K562 (cell line): ENCODE results near the gene MAPKAPK2. TPM values are rescaled to one million over a fixed set of nuclear protein-coding genes. Genes with fewer than 3 reads are reported as not detected.

Experiments used
- ATAC-seq: fragments of 200-7000 bp; cut with Tn5 transposase; 3 replicates; pipeline ENCODE4 v1.9.1; 2020; ENCODE audit warnings: moderate library complexity
- BruUV-seq: library from RNA; stranded (reverse); fragments of 400-500 nt; replicated peaks from 2 replicates; lab custom pipeline; 2021; lab: Mats Ljungman, UMichigan
- CTCF ChIA-PET: fragments of 300-600 bp; formaldehyde crosslinking; extraction: SDS; loops from one replicate; lab custom pipeline; 2021; ENCODE audit warnings: low intra/inter-chr PET ratio; lab: Yijun Ruan, JAX
- POLR2A ChIA-PET: fragments of 300-600, 350-650 bp; sonication (Branson Sonifier 250); formaldehyde crosslinking; extraction: SDS; loops from one replicate; lab custom pipeline; 2021; ENCODE audit warnings: antibody characterized with exemption, inconsistent platforms; lab: Yijun Ruan, JAX
- DNase-seq, 4 experiments: peaks; one replicate each; pipeline versions ENCODE4 v3.0.0 to v3.0.0-alpha.2; 2011 to 2018; ENCODE audit warnings: low spot score in 3 of 4, mixed read lengths in 3 of 4; ENCODE audit errors: extremely low read depth in 1 of 4
- FAIRE-seq: peaks from 2 replicates; lab custom pipeline; 2011; peaks lifted over from hg19 to GRCh38; lab: Jason Lieb, UNC
- H2AFZ ChIP-seq: 2 replicates; pipeline ENCODE4 v1.6.0; 2011; ENCODE audit warnings: low read depth, low read length, control low read depth, inconsistent platforms
- H3K27ac ChIP-seq: fragments of 200-600 bp; 3 replicates; pipeline ENCODE4 v1.8.0; 2011; ENCODE audit warnings: low read depth, mild to moderate bottlenecking, control low read depth, inconsistent platforms, low read length, moderate library complexity, mixed read lengths; ENCODE audit errors: extremely low read depth
- H3K27me3 ChIP-seq, 2 experiments: fragments of 300-600 bp in 1 of 2; 2 replicates in 1 of 2; 3 replicates in 1 of 2; pipeline versions ENCODE4 v1.6.0 to v1.8.0; 2011; ENCODE audit warnings: inconsistent platforms in 2 of 2, low read length in 2 of 2, mild to moderate bottlenecking in 1 of 2, mixed read lengths in 1 of 2, moderate library complexity in 1 of 2; ENCODE audit not compliant: control insufficient read depth in 2 of 2, insufficient read depth in 2 of 2
- H3K36me3 ChIP-seq: fragments of 300-600 bp; 3 replicates; pipeline ENCODE4 v1.8.0; 2011; ENCODE audit warnings: mild to moderate bottlenecking, low read length, inconsistent platforms; ENCODE audit not compliant: control insufficient read depth, insufficient read depth
- H3K4me1 ChIP-seq, 2 experiments: fragments of 200-600 bp in 1 of 2; replicated peaks in 1 of 2; 2 replicates in 1 of 2; 3 replicates in 1 of 2; pipeline versions ENCODE4 v1.5.1 to v1.8.0; 2011; ENCODE audit warnings: inconsistent platforms in 2 of 2, low read length in 2 of 2, mild to moderate bottlenecking in 1 of 2, mixed read lengths in 1 of 2, moderate library complexity in 1 of 2; ENCODE audit not compliant: control insufficient read depth in 2 of 2, insufficient read depth in 2 of 2
- H3K4me2 ChIP-seq: 2 replicates; pipeline ENCODE4 v1.6.1; 2011; ENCODE audit warnings: low read length, control low read depth, inconsistent platforms, mixed read lengths; ENCODE audit not compliant: insufficient read depth
- H3K4me3 ChIP-seq: fragments of 200-600 bp; sonication (generic), shearing (Covaris generic); 2 replicates; pipeline ENCODE4 v1.5.1; 2016; ENCODE audit warnings: control low read depth, inconsistent platforms
- H3K79me2 ChIP-seq: fragments of 200-600 bp; 3 replicates; pipeline ENCODE4 v1.8.0; 2011; ENCODE audit warnings: low read length, inconsistent platforms; ENCODE audit not compliant: control insufficient read depth, insufficient read depth
- H3K9ac ChIP-seq, 2 experiments: 2 replicates each; pipeline versions ENCODE4 v1.6.0 to v1.6.1; 2011; ENCODE audit warnings: low read depth in 2 of 2, low read length in 2 of 2, control low read depth in 1 of 2, inconsistent platforms in 1 of 2, mild to moderate bottlenecking in 1 of 2, mixed read lengths in 1 of 2; ENCODE audit not compliant: insufficient read depth in 1 of 2
- H3K9me1 ChIP-seq: one replicate; pipeline ENCODE4 v1.6.0; 2011; ENCODE audit warnings: inconsistent platforms, mild to moderate bottlenecking, low read length, moderate library complexity; ENCODE audit not compliant: control insufficient read depth, insufficient read depth
- H3K9me3 ChIP-seq: replicated peaks from 2 replicates; pipeline ENCODE4 v1.5.1; 2011; ENCODE audit warnings: low read depth, low read length, inconsistent platforms; ENCODE audit not compliant: control insufficient read depth, insufficient read depth
- H4K20me1 ChIP-seq: replicated peaks from 2 replicates; pipeline ENCODE4 v1.6.1; 2011; ENCODE audit warnings: low read length, inconsistent platforms, mixed read lengths; ENCODE audit not compliant: control insufficient read depth, insufficient read depth
- FOSL1 ChIP-seq: fragments of 200-800 bp; sonication (Bioruptor generic); conservative IDR thresholded peaks from 2 replicates; pipeline ENCODE4 v1.6.1; 2016; ENCODE audit warnings: missing genetic modification characterization, missing compliant biosample characterization
- FOXM1 ChIP-seq, 2 experiments: fragments of 450-650 bp in 1 of 2; sonication (generic) in 1 of 2; formaldehyde crosslinking in 1 of 2; IDR thresholded peaks; 2 replicates each; pipeline versions ENCODE4 v1.6.1 to v1.9.0; 2017 to 2022; ENCODE audit warnings: low read depth in 2 of 2, mild to moderate bottlenecking in 2 of 2, missing genetic modification reagents in 1 of 2, moderate library complexity in 1 of 2
- KAT7 ChIP-seq: sonication (generic); formaldehyde crosslinking; IDR thresholded peaks from 2 replicates; pipeline ENCODE4 v1.8.0; 2022; ENCODE audit warnings: missing genetic modification reagents, mild to moderate bottlenecking, borderline replicate concordance
- MAZ ChIP-seq, 2 experiments: fragments of 450-650 bp in 1 of 2; sonication (generic) in 1 of 2; formaldehyde crosslinking; IDR thresholded peaks in 1 of 2; conservative IDR thresholded peaks in 1 of 2; 2 replicates each; pipeline versions ENCODE4 v1.4.0 to v1.5.0; 2020; ENCODE audit warnings: mild to moderate bottlenecking in 1 of 2, missing genetic modification reagents in 1 of 2
- MEF2D ChIP-seq: conservative IDR thresholded peaks from 2 replicates; pipeline ENCODE4 v1.6.1; 2016; ENCODE audit warnings: low read depth, missing genetic modification characterization, missing compliant biosample characterization
- SP1 ChIP-seq: sonication (generic); formaldehyde crosslinking; IDR thresholded peaks from 2 replicates; pipeline ENCODE4 v1.8.1; 2022; ENCODE audit warnings: mild to moderate bottlenecking, missing genetic modification reagents
- SREBF1 ChIP-seq: fragments of 150-350 bp; IDR thresholded peaks from 2 replicates; pipeline ENCODE4 v1.6.1; 2014; ENCODE audit warnings: antibody characterized with exemption, low read depth, low read length, borderline replicate concordance
- TBP ChIP-seq: optimal IDR thresholded peaks from 2 replicates; pipeline ENCODE3; 2011; ENCODE audit warnings: low read depth, low read length, improper control_type of control experiment
- TFE3 ChIP-seq: fragments of 450-650 bp; formaldehyde crosslinking; IDR thresholded peaks from 2 replicates; pipeline ENCODE4 v1.4.0; 2020; ENCODE audit warnings: mild to moderate bottlenecking, mixed read lengths
- THAP12 ChIP-seq: fragments of 250-450 bp; sonication (Bioruptor Pico); IDR thresholded peaks from 2 replicates; pipeline ENCODE4 v1.9.0; 2021; ENCODE audit warnings: mild to moderate bottlenecking, inconsistent platforms
- ZNF583 ChIP-seq: fragments of 250-450 bp; sonication (Bioruptor Pico); IDR thresholded peaks from 2 replicates; pipeline ENCODE4 v1.4.0; 2020
- WGBS: fragments of 100-300 bp; shearing (Covaris generic); methylation state at CpG from one replicate; pipeline ENCODE4 v1.1.6; 2016; ENCODE audit warnings: low coverage, mixed read lengths; ENCODE audit not compliant: insufficient coverage; ENCODE audit errors: missing lambda C conversion rate; 5-methylcytosine and 5-hydroxymethylcytosine counted together
- in situ Hi-C: fragments of 300-500 bp; cut with MboI; formaldehyde crosslinking; loops from 4 replicates; pipeline ENCODE4 v1.15.0; 2018; ENCODE audit warnings: inconsistent platforms, mixed read lengths
- intact Hi-C: fragments of 100-400 bp; cut with micrococcal nuclease; formaldehyde crosslinking; loops from 2 replicates; pipeline ENCODE4 v1.14.2; 2022
- polyA plus RNA-seq, 8 experiments: library from polyadenylated mRNA; depleted of rRNA in 4 of 8; stranded (reverse) in 5 of 8; unstranded in 3 of 8; fragments of >200 nt; fragmentation: Nextera tagmentation in 2 of 8; fragmentation: Illumina TruSeq in 1 of 8; extraction: Ambion mirVana in 2 of 8; extraction: Trizol in 1 of 8; gene quantifications; 2 replicates each; pipeline versions ENCODE4 v1.2.1 to v1.2.3, GENCODE V29; 2011 to 2014; ENCODE audit warnings: inconsistent platforms in 1 of 8, missing spikeins in 1 of 8
- total RNA-seq, 7 experiments: library from RNA; depleted of rRNA in 6 of 7; stranded (reverse); fragments of >200 nt in 6 of 7; fragmentation: Illumina TruSeq in 2 of 7; extraction: Trizol in 2 of 7; gene quantifications; 2 replicates each; pipeline versions ENCODE4 v1.2.1 to v1.2.3, GENCODE V29; 2011 to 2021; ENCODE audit warnings: low replicate concordance in 1 of 7

MAPKAPK2 gene
- total and polyA plus RNA-seq, 9 of the 15 experiments (the other 6 are each of a cell fraction or from before 2014, with no cell fraction given): 0.63 to 94.2 (median 52.1) TPM

DNA sequence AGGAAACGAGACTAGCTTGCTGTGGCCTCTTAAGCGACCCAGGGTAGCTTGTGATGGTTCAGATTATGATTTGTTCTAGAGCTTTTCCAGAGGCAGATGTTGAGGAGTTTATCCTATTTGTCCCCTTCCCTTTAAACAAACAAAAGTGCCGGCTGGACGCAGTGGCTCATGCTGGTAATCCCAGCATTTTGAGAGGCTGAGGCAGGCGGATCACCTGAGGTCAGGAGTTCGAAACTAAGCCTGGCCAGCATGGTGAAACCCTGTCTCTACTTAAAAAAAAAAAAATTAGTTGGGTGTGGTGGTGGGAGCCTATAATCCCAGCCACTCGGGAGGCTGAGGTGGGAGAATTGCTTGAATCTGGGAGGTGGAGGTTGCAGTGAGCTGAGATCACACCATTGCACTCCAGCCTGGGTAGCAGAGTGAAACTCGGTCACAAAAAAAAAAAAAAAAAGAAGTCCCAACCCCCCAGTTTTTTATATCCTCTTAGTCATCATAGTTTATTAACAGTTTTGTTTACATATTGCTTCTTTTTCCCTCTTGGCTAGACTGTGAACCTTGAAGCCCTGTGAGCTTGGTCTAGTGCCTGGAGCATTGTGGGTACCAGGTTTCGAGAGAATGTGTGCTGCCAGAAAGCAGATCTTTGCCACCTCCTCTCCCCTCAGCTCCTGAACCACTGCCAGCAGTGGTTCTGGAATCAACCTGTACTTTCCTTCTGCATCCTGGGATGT is 29.8 kb downstream of the MAPKAPK2 start:
- no peak for FAIRE-seq
- ChIA-PET POLR2A (interaction anchor here (0.5 to 4.2 kb wide), 8 partner anchors 8 to 318 kb away, joined by 3 to 21 read pairs (median 3); partner anchors contain the start of genes C1orf116 and EIF2D), CTCF (no interaction called here)
- no peak overlapping the region for H2AFZ ChIP-seq
- H3K9me3 ChIP-seq: no peaks in the 10 kb centered on the region
- H3K4me3 ChIP-seq: no peak overlapping the region
- H3K27ac ChIP-seq: peak overlapping the region; percentile 21; the same call in 1 of the 3 replicates
- peaks cover 38 to 61% of the 10 kb centered on the region in 2 experiments for H3K4me1 ChIP-seq
- peak overlapping the region in 1 of 2 experiments; percentile 1; a peak in 2 of 4 replicates for H3K9ac ChIP-seq
- H3K79me2 ChIP-seq: peaks cover 94% of the 10 kb centered on the region
- ATAC-seq: no peak
- intact Hi-C loops (loop anchor here (5.0 kb wide), 1 partner anchor 102 kb away; the partner anchor contains the start of gene EIF2D), in situ Hi-C loops (no loop called here)
- no peak for DNase-seq
- 43% methylated on average over 9 of the region's 9 CpGs for WGBS
- peaks cover 2% of the 10 kb centered on the region; the same call in 1 of the 3 replicates for H3K36me3 ChIP-seq
- H4K20me1 ChIP-seq: peaks cover 42% of the 10 kb centered on the region
- H3K4me2 ChIP-seq: peak overlapping the region; percentile 28
- H3K9me1 ChIP-seq: no peaks in the 10 kb centered on the region
- BruUV-seq: no TSS peak
- H3K27me3 ChIP-seq: no peaks in the 10 kb centered on the region
- peak in 1 of 2 experiments; percentile 5; a peak in 1 of 4 replicates for TF ChIP-seq MAZ (CRISPR knock-in tag; conservative IDR thresholded peaks at IDR 0.05 in 1 of 2, IDR thresholded peaks at IDR 0.05 in 1 of 2)
- TF ChIP-seq SP1 (CRISPR knock-in tag): 0 out of 2 replicates have a peak, but pooled peaks have one; percentile 21
- 0 out of 2 replicates have a peak, but pooled peaks have one; percentile 55 for TF ChIP-seq MEF2D (tag)
- TF ChIP-seq FOSL1: peak; percentile 4; the same call in 1 of the 2 replicates
- TF ChIP-seq THAP12 (CRISPR knock-in tag): no peak
- TF ChIP-seq SREBF1: no peak
- TF ChIP-seq TBP: peak; percentile 41
- TF ChIP-seq TFE3 (CRISPR knock-in tag): no peak
- TF ChIP-seq KAT7 (CRISPR knock-in tag): no peak
- 0 out of 2 replicates have a peak, but pooled peaks have one; percentile 8 for TF ChIP-seq FOXM1 (IDR thresholded peaks at IDR 0.05; ENCODE audit: low read depth)
- TF ChIP-seq FOXM1 (CRISPR knock-in tag; IDR thresholded peaks at IDR 0.05; ENCODE audit: low read depth): no peak
- TF ChIP-seq ZNF583 (CRISPR knock-in tag): no peak
